ENCODE measurements around the gene SPTLC1.

Gene SPTLC1

GRCh38 chr9:92077888-92078287 lies 37.3 kb downstream of the SPTLC1 start:
- no peak for DNase-seq

- no peak for DNase-seq
Measured at GRCh38 chr9:92071634-92072033, 43.6 kb downstream of the SPTLC1 start.

- no peak for DNase-seq
Measured at GRCh38 chr9:92066168-92066567, 49.0 kb downstream of the SPTLC1 start.

- peak; percentile 82 for DNase-seq
Measured at GRCh38 chr9:92064711-92065110, 50.5 kb downstream of the SPTLC1 start.

- DNase-seq, result no peak
Measured at GRCh38 chr9:92061184-92061583, 54.0 kb downstream of the SPTLC1 start.

GRCh38 chr9:92059661-92060060 lies 55.6 kb downstream of the SPTLC1 start:
- DNase-seq, result no peak

- DNase-seq, result no peak
Measured at GRCh38 chr9:92058723-92059444, 56.3 kb downstream of the SPTLC1 start.

- no peak for DNase-seq
Measured at GRCh38 chr9:92058026-92058425, 57.2 kb downstream of the SPTLC1 start.

- DNase-seq, result no peak
Measured at GRCh38 chr9:92057226-92057625, 58.0 kb downstream of the SPTLC1 start.

- DNase-seq, result no peak
Measured at GRCh38 chr9:92055624-92056023, 59.6 kb downstream of the SPTLC1 start.

- peak; percentile 50 for DNase-seq
Measured at GRCh38 chr9:92048924-92049625, 66.1 kb downstream of the SPTLC1 start.

- no peak for DNase-seq
Measured at GRCh38 chr9:92047500-92047899, 67.7 kb downstream of the SPTLC1 start.

GRCh38 chr9:92046676-92047075 lies 68.5 kb downstream of the SPTLC1 start:
- DNase-seq, result no peak

GRCh38 chr9:92044936-92045335 lies 70.3 kb downstream of the SPTLC1 start:
- no peak for DNase-seq

- no peak for DNase-seq
Measured at GRCh38 chr9:92043002-92043401, 72.2 kb downstream of the SPTLC1 start.

- no peak for DNase-seq
Measured at GRCh38 chr9:92042260-92042659, 73.0 kb downstream of the SPTLC1 start.

- DNase-seq, result no peak
Measured at GRCh38 chr9:92036756-92037155, 78.5 kb downstream of the SPTLC1 start.

- no peak for DNase-seq
Measured at GRCh38 chr9:92036411-92036746, 78.8 kb downstream of the SPTLC1 start.

GRCh38 chr9:92035687-92036410 lies 79.4 kb downstream of the SPTLC1 start:
- peak; percentile 44 for DNase-seq

GRCh38 chr9:92035146-92035545 lies 80.1 kb downstream of the SPTLC1 start:
- peak; percentile 12 for DNase-seq

GRCh38 chr9:92033991-92034390 lies 81.2 kb downstream of the SPTLC1 start:
- no peak for DNase-seq

- DNase-seq, result no peak
Measured at GRCh38 chr9:92033307-92033706, 81.9 kb downstream of the SPTLC1 start.

GRCh38 chr9:92032891-92033290 lies 82.3 kb downstream of the SPTLC1 start:
- no peak for DNase-seq

- DNase-seq, result no peak
Measured at GRCh38 chr9:92030367-92030766, 84.8 kb downstream of the SPTLC1 start.

All from fibroblast of skin of scalp (primary cell).